Vagina (tissue), 2 donors: ENCODE measurements around the gene MAD1L1. TPM values are rescaled to one million over a fixed set of nuclear protein-coding genes. Genes with fewer than 3 reads are reported as not detected.

Experiments
- DNase-seq, 2 donors: peaks; one replicate each; pipeline ENCODE4 v3.0.0-alpha.2; 2017; ENCODE audit errors: extremely low spot score in 2 of 2
- H3K27ac ChIP-seq: fragments of 200-600 bp; sonication (generic); one replicate; pipeline ENCODE4 v1.5.1; 2019
- H3K27me3 ChIP-seq: fragments of 200-600 bp; sonication (generic); one replicate; pipeline ENCODE4 v1.5.1; 2019
- H3K36me3 ChIP-seq, 2 donors: fragments of 200-600 bp; sonication (generic); one replicate each; pipeline ENCODE4 v1.5.1; 2017 to 2019
- H3K4me1 ChIP-seq: fragments of 200-600 bp; sonication (generic); one replicate; pipeline ENCODE4 v1.5.1; 2019
- H3K4me3 ChIP-seq, 2 donors: fragments of 200-600 bp; sonication (generic); 1 replicate in 1 of 2; 2 replicates in 1 of 2; pipeline ENCODE4 v1.5.1; 2016 to 2019
- H3K9me3 ChIP-seq: fragments of 200-600 bp; sonication (generic); one replicate; pipeline ENCODE4 v1.5.1; 2019
- CTCF ChIP-seq, 3 experiments: fragments of 450-650 bp in 2 of 3; fragments of 200-600 bp in 1 of 3; sonication (generic) in 1 of 3; IDR thresholded peaks; one replicate each; pipeline ENCODE4 v1.5.1; 2017 to 2019; ENCODE audit warnings: antibody characterized with exemption in 3 of 3, mild to moderate bottlenecking in 2 of 3, moderate library complexity in 2 of 3
- POLR2A ChIP-seq, 2 donors: fragments of 450-650 bp; IDR thresholded peaks; one replicate each; pipeline ENCODE4 v1.6.1; 2017; ENCODE audit warnings: antibody characterized with exemption in 2 of 2, mild to moderate bottlenecking in 2 of 2, moderate library complexity in 2 of 2
- POLR2AphosphoS5 ChIP-seq, 2 donors: sonication (generic); formaldehyde crosslinking; IDR thresholded peaks; one replicate each; pipeline ENCODE4 v1.9.0; 2017; ENCODE audit warnings: antibody characterized with exemption in 2 of 2, mild to moderate bottlenecking in 2 of 2, low read depth in 1 of 2; ENCODE audit not compliant: insufficient read depth in 1 of 2
- intact Hi-C: fragments of 100-400 bp; cut with DNase I; formaldehyde crosslinking; loops from one replicate; pipeline ENCODE4 v1.15.1; 2023
- total RNA-seq: library from RNA; depleted of rRNA; stranded (reverse); fragments of >200 nt; gene quantifications from one replicate; pipeline ENCODE4 v1.2.3, GENCODE V29; 2016

Gene MAD1L1
- total RNA-seq, 1 donor from 2014 or later = 62.4 TPM

DNA sequence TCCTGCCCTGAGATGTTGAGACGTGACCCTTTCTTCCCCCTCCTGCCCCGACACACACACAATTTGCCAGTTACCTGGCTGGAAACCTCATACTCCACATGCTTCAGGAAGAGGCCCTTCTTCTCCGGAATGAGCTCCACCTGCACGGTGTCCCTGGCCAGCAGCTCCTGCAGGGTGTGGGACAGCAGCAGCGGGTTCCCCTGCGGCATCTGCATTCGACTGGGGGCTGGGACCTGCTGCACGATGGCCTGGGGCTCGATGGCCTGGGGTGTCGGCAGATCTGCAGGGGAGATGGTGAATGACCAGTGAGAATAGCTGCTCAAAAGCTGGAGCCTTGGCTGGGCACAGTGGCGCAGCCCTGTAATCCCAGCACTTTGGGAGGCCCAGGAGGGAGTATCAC is 45.3 kb upstream of the MAD1L1 start:
- Histone ChIP-seq H3K36me3 (no peaks in the 10 kb centered on the region), H3K9me3 (no peaks in the 10 kb centered on the region), H3K27ac (no peak overlapping the region), H3K4me1 (peaks cover 22% of the 10 kb centered on the region), H3K4me3 (no peak overlapping the region), H3K27me3 (no peaks in the 10 kb centered on the region)
- DNase-seq = no peak
- intact Hi-C loops = no loop called here
- TF ChIP-seq POLR2AphosphoS5 (IDR thresholded peaks at IDR 0.05; ENCODE audit: insufficient read depth in 1 of 2, low read depth in 1 of 2) (no peak), CTCF (IDR thresholded peaks at IDR 0.05) (no peak), POLR2A (IDR thresholded peaks at IDR 0.05) (no peak)

- intact Hi-C loops = no loop called here
Observed at GRCh38 chr7:2276107-2276506, 43.4 kb upstream of the MAD1L1 start.

DNA sequence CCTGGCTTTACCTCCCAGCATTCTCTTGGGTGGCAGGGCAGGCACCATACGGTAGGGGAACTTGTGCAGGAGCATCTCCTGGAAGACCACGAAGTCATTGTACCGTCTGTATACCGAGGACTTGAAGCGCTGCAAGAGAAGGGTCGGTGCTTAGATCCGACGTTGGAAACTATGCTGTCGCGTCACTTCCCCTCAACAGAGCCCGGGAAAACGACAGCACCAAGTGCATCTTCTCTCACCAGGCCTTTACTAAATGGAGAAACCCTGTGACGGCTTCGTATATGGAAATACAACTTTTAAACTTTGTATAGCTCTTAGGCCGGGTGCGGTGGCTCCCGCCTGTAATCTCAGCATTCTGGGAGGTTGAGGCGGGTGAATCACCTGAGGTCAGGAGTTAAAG is 42.4 kb upstream of the MAD1L1 start:
- H3K27ac ChIP-seq = no peak overlapping the region
- H3K4me1 ChIP-seq = peaks cover 4% of the 10 kb centered on the region
- no peak for TF ChIP-seq POLR2AphosphoS5 (IDR thresholded peaks at IDR 0.05; ENCODE audit: insufficient read depth in 1 of 2, low read depth in 1 of 2)
- no peak for TF ChIP-seq POLR2A (IDR thresholded peaks at IDR 0.05)
- no peak for DNase-seq
- no peaks in the 10 kb centered on the region for H3K9me3 ChIP-seq
- no peak overlapping the region for H3K4me3 ChIP-seq
- intact Hi-C loops = no loop called here
- H3K36me3 ChIP-seq = peaks cover 0 to 10% of the 10 kb centered on the region in 2 donors
- H3K27me3 ChIP-seq = no peaks in the 10 kb centered on the region

More at GRCh38 chr7:2276107-2276506, 43.4 kb upstream of the MAD1L1 start:
- Histone ChIP-seq H3K27me3 (no peaks in the 10 kb centered on the region), H3K4me1 (peaks cover 10% of the 10 kb centered on the region), H3K4me3 (no peak overlapping the region), H3K9me3 (no peaks in the 10 kb centered on the region), H3K27ac (no peak overlapping the region), H3K36me3 (peaks cover 0 to 3% of the 10 kb centered on the region in 2 donors)
- TF ChIP-seq POLR2AphosphoS5 (IDR thresholded peaks at IDR 0.05; ENCODE audit: insufficient read depth in 1 of 2, low read depth in 1 of 2) (no peak), POLR2A (IDR thresholded peaks at IDR 0.05) (no peak), CTCF (IDR thresholded peaks at IDR 0.05) (no peak)
- DNase-seq = no peak

- TF ChIP-seq CTCF (IDR thresholded peaks at IDR 0.05) = no peak
- TF ChIP-seq POLR2AphosphoS5 (IDR thresholded peaks at IDR 0.05; ENCODE audit: insufficient read depth in 1 of 2, low read depth in 1 of 2) = no peak
- no peak for TF ChIP-seq POLR2A (IDR thresholded peaks at IDR 0.05)
- Histone ChIP-seq H3K27ac (no peak overlapping the region), H3K4me3 (no peak overlapping the region), H3K27me3 (no peaks in the 10 kb centered on the region), H3K36me3 (peaks cover 0 to 10% of the 10 kb centered on the region in 2 donors), H3K9me3 (no peaks in the 10 kb centered on the region), H3K4me1 (peaks cover 3% of the 10 kb centered on the region)
- no peak for DNase-seq
- intact Hi-C loops = no loop called here
Observed at GRCh38 chr7:2274666-2275065, 41.9 kb upstream of the MAD1L1 start.

GRCh38 chr7:2273866-2274265 is 41.1 kb upstream of the MAD1L1 start:
- DNase-seq = no peak
- intact Hi-C loops = no loop called here
- H3K27ac ChIP-seq = no peak overlapping the region
- no peaks in the 10 kb centered on the region for H3K27me3 ChIP-seq
- TF ChIP-seq CTCF (IDR thresholded peaks at IDR 0.05) (no peak), POLR2AphosphoS5 (IDR thresholded peaks at IDR 0.05; ENCODE audit: insufficient read depth in 1 of 2, low read depth in 1 of 2) (no peak), POLR2A (IDR thresholded peaks at IDR 0.05) (no peak)
- no peak overlapping the region for H3K4me3 ChIP-seq
- H3K36me3 ChIP-seq = peaks cover 0 to 10% of the 10 kb centered on the region in 2 donors
- H3K4me1 ChIP-seq = peaks cover 6% of the 10 kb centered on the region
- H3K9me3 ChIP-seq = no peaks in the 10 kb centered on the region
